HCT116 (cell line): Measurements from ENCODE around the gene TAS1R2. TPM values are rescaled to one million over a fixed set of nuclear protein-coding genes. Genes with fewer than 3 reads are reported as not detected.

Source experiments
- ATAC-seq: fragments of 200-7000 bp; cut with Tn5 transposase; 2 replicates; pipeline ENCODE4 v1.9.1; 2020; ENCODE audit warnings: mild to moderate bottlenecking, moderate library complexity
- BruUV-seq: library from RNA; stranded (reverse); fragments of 400-500 nt; replicated peaks from 2 replicates; lab custom pipeline; 2021; lab: Mats Ljungman, UMichigan
- CTCF ChIA-PET: fragments of 300-600 bp; sonication (Branson Sonifier 250); formaldehyde crosslinking; loops from one replicate; lab custom pipeline; 2021; ENCODE audit warnings: antibody characterized with exemption; lab: Charles Lee
- POLR2A ChIA-PET: fragments of 300-600, 350-600 bp; sonication (Branson Sonifier 250); formaldehyde crosslinking; loops from one replicate; lab custom pipeline; 2021; ENCODE audit warnings: antibody characterized with exemption; lab: Charles Lee
- RAD21 ChIA-PET, 2 experiments: fragments of 300-600 bp; sonication (Branson Sonifier 250); formaldehyde crosslinking; loops; one replicate each; lab custom pipeline; 2023; ENCODE audit warnings: low total read pairs in 2 of 2; ENCODE audit not compliant: uncharacterized antibody in 2 of 2, unreplicated experiment in 2 of 2, low non-redundant PET in 1 of 2; lab: Charles Lee
- DNase-seq: peaks from one replicate; pipeline ENCODE4 v3.0.0-alpha.2; 2010; ENCODE audit warnings: low read depth, low spot score
- H2AFZ ChIP-seq: fragments of 200-600 bp; shearing (Covaris generic), sonication (generic); 2 replicates; pipeline ENCODE4 v1.6.1; 2017; ENCODE audit warnings: low read depth, mixed run types, mixed read lengths, antibody characterized with exemption, low read length; ENCODE audit not compliant: poor library complexity, severe bottlenecking
- H3K27ac ChIP-seq: 2 replicates; pipeline ENCODE4 v1.5.1; 2012; ENCODE audit warnings: low read depth, low read length
- H3K27me3 ChIP-seq: fragments of 200-600 bp; sonication (generic); 2 replicates; pipeline ENCODE4 v1.6.1; 2016; ENCODE audit warnings: mixed run types, low read length, mixed read lengths; ENCODE audit not compliant: insufficient read depth
- H3K36me3 ChIP-seq, 2 experiments: fragments of 200-500 bp in 1 of 2; fragments of 200-600 bp in 1 of 2; sonication (Bioruptor generic) in 1 of 2; sonication (generic) in 1 of 2; 2 replicates each; pipeline versions ENCODE4 v1.5.1 to v1.6.1; 2014 to 2016; ENCODE audit warnings: low read length in 2 of 2, inconsistent platforms in 1 of 2, mixed read lengths in 1 of 2, mixed run types in 1 of 2; ENCODE audit not compliant: insufficient read depth in 2 of 2, control insufficient read depth in 1 of 2
- H3K4me1 ChIP-seq, 2 experiments: fragments of 200-600 bp in 1 of 2; sonication (generic) in 1 of 2; 2 replicates each; pipeline versions ENCODE4 v1.5.1 to v1.6.1; 2012 to 2017; ENCODE audit warnings: low read length in 2 of 2, inconsistent platforms in 1 of 2, mild to moderate bottlenecking in 1 of 2, mixed read lengths in 1 of 2, mixed run types in 1 of 2, moderate library complexity in 1 of 2; ENCODE audit not compliant: insufficient read depth in 2 of 2, control insufficient read depth in 1 of 2
- H3K4me2 ChIP-seq: fragments of 200-600 bp; sonication (generic); 2 replicates; pipeline ENCODE4 v1.6.1; 2017; ENCODE audit warnings: mixed run types, low read length, mixed read lengths
- H3K4me3 ChIP-seq, 2 experiments: fragments of 200-600 bp in 1 of 2; sonication (generic) in 1 of 2; replicated peaks in 1 of 2; 2 replicates each; pipeline ENCODE4 v1.5.1; 2011 to 2016; ENCODE audit warnings: low read length in 2 of 2, control low read depth in 1 of 2, low read depth in 1 of 2, mild to moderate bottlenecking in 1 of 2, mixed read lengths in 1 of 2, mixed run types in 1 of 2
- H3K79me2 ChIP-seq: fragments of 200-600 bp; sonication (generic); 2 replicates; pipeline ENCODE4 v1.6.1; 2017; ENCODE audit warnings: mild to moderate bottlenecking, mixed run types, low read length, moderate library complexity, mixed read lengths; ENCODE audit not compliant: insufficient read depth
- H3K9ac ChIP-seq: fragments of 200-600 bp; sonication (generic); 2 replicates; pipeline ENCODE4 v1.6.1; 2016; ENCODE audit warnings: low read length, mixed read lengths
- H3K9me2 ChIP-seq: fragments of 200-600 bp; sonication (generic), shearing (Covaris generic); 2 replicates; pipeline ENCODE4 v1.6.1; 2017; ENCODE audit warnings: mixed run types, mild to moderate bottlenecking, moderate library complexity; ENCODE audit not compliant: insufficient read depth
- H3K9me3 ChIP-seq, 2 experiments: fragments of 200-500 bp in 1 of 2; fragments of 200-600 bp in 1 of 2; sonication (Bioruptor generic) in 1 of 2; sonication (generic) in 1 of 2; 2 replicates each; pipeline ENCODE4 v1.6.1; 2014 to 2017; ENCODE audit warnings: low read length in 2 of 2, mixed read lengths in 2 of 2, inconsistent platforms in 1 of 2, low read depth in 1 of 2, mild to moderate bottlenecking in 1 of 2, mixed run types in 1 of 2, moderate library complexity in 1 of 2; ENCODE audit not compliant: control insufficient read depth in 1 of 2, insufficient read depth in 1 of 2
- H4K20me1 ChIP-seq: fragments of 200-600 bp; sonication (generic), shearing (Covaris generic); 2 replicates; pipeline ENCODE4 v1.6.1; 2017; ENCODE audit warnings: mixed run types, mild to moderate bottlenecking, moderate library complexity; ENCODE audit not compliant: insufficient read depth
- CTCF ChIP-seq, 3 experiments: fragments of 200-600 bp in 1 of 3; sonication (generic) in 1 of 3; IDR thresholded peaks in 2 of 3; conservative IDR thresholded peaks in 1 of 3; 2 replicates each; pipeline ENCODE4 v1.5.1; 2012 to 2017; ENCODE audit warnings: low read depth in 2 of 3, low read length in 2 of 3, antibody characterized with exemption in 1 of 3, borderline replicate concordance in 1 of 3, control low read depth in 1 of 3, mild to moderate bottlenecking in 1 of 3, mixed read lengths in 1 of 3, mixed run types in 1 of 3, moderate library complexity in 1 of 3; ENCODE audit not compliant: insufficient read depth in 1 of 3
- POLR2AphosphoS5 ChIP-seq: IDR thresholded peaks from 2 replicates; pipeline ENCODE4 v1.6.1; 2011; ENCODE audit warnings: mild to moderate bottlenecking, low read depth, low read length, moderate library complexity
- RAD21 ChIP-seq: IDR thresholded peaks from 2 replicates; pipeline ENCODE4 v1.6.1; 2012; ENCODE audit warnings: low read depth, mild to moderate bottlenecking
- SRF ChIP-seq: IDR thresholded peaks from 2 replicates; pipeline ENCODE4 v1.6.1; 2012; ENCODE audit warnings: low read depth
- ZNF274 ChIP-seq: fragments of 200-500 bp; sonication (Bioruptor generic); IDR thresholded peaks from 2 replicates; pipeline ENCODE4 v1.6.1; 2014; ENCODE audit warnings: mild to moderate bottlenecking, low read depth, low read length, inconsistent platforms
- intact Hi-C: fragments of 100-400 bp; cut with micrococcal nuclease; formaldehyde crosslinking; loops from 2 replicates; pipeline ENCODE4 v1.10.0; 2022
- total RNA-seq: library from RNA; stranded (reverse); gene quantifications from one replicate; pipeline ENCODE4 v1.2.1, GENCODE V29; 2021; ENCODE audit not compliant: unreplicated experiment

The TAS1R2 gene
- total RNA-seq, 1 experiment from 2014 or later: not detected

GRCh38 chr1:18884419-18884717 lies 24.9 kb upstream of the TAS1R2 start:
- no peaks in the 10 kb centered on the region for H3K9me3 ChIP-seq
- no peak overlapping the region for H3K9ac ChIP-seq
- ChIA-PET RAD21 (interaction anchor here (0.6 to 1.6 kb wide), 5 partner anchors 9 to 460 kb away, joined by 3 to 7 read pairs (median 4); no protein-coding TSS in a partner anchor), POLR2A (no interaction called here), CTCF (interaction anchor here (0.8 to 1.7 kb wide), 11 partner anchors 9 to 357 kb away, joined by 3 to 14 read pairs (median 6); partner anchors contain the start of gene ALDH4A1)
- no peak overlapping the region for H3K4me2 ChIP-seq
- TF ChIP-seq CTCF (IDR thresholded peaks at IDR 0.05 in 2 of 3, conservative IDR thresholded peaks at IDR 0.05 in 1 of 3; ENCODE audit: borderline replicate concordance in 1 of 3, insufficient read depth in 1 of 3, low read depth in 2 of 3, low read length in 2 of 3) (peak in 1 of 3 experiments; percentile 6; a peak in 1 of 6 replicates), POLR2AphosphoS5 (no peak)
- H3K27me3 ChIP-seq: no peaks in the 10 kb centered on the region
- no peaks in the 10 kb centered on the region for H3K9me2 ChIP-seq
- H3K36me3 ChIP-seq: no peaks in the 10 kb centered on the region
- no peak overlapping the region for H2AFZ ChIP-seq
- BruUV-seq: no TSS peak
- H4K20me1 ChIP-seq: no peaks in the 10 kb centered on the region
- no peak for DNase-seq
- peak; percentile 28; the same call in 1 of the 2 replicates for ATAC-seq
- intact Hi-C loops: loop anchor here (1.0 to 5.0 kb wide), 2 partner anchors 212 to 358 kb away; no protein-coding TSS in a partner anchor
- H3K4me3 ChIP-seq: no peak overlapping the region
- H3K4me1 ChIP-seq: peaks cover 0 to 5% of the 10 kb centered on the region in 2 experiments; a peak in 1 of 4 replicates
- H3K79me2 ChIP-seq: no peaks in the 10 kb centered on the region
- H3K27ac ChIP-seq: no peak overlapping the region

GRCh38 chr1:18883636-18884418 lies 24.4 kb upstream of the TAS1R2 start:
- intact Hi-C loops: loop anchor here (1.0 to 5.0 kb wide), 2 partner anchors 212 to 358 kb away; no protein-coding TSS in a partner anchor

More at GRCh38 chr1:18883636-18884418, 24.4 kb upstream of the TAS1R2 start:
- ChIA-PET POLR2A (no interaction called here), RAD21 (interaction anchor here (0.6 to 1.6 kb wide), 5 partner anchors 9 to 230 kb away, joined by 3 to 7 read pairs (median 4); no protein-coding TSS in a partner anchor), CTCF (interaction anchor here (1.0 to 1.7 kb wide), 10 partner anchors 8 to 357 kb away, joined by 3 to 14 read pairs (median 6); partner anchors contain the start of gene ALDH4A1)
- Histone ChIP-seq H3K4me1 (peaks cover 0 to 5% of the 10 kb centered on the region in 2 experiments; a peak in 1 of 4 replicates), H3K27ac (no peak overlapping the region), H3K9me2 (no peaks in the 10 kb centered on the region), H3K9me3 (no peaks in the 10 kb centered on the region), H3K79me2 (no peaks in the 10 kb centered on the region), H2AFZ (no peak overlapping the region), H3K4me2 (no peak overlapping the region), H3K36me3 (no peaks in the 10 kb centered on the region), H4K20me1 (no peaks in the 10 kb centered on the region), H3K9ac (no peak overlapping the region), H3K4me3 (no peak overlapping the region), H3K27me3 (no peaks in the 10 kb centered on the region)
- no TSS peak for BruUV-seq
- TF ChIP-seq RAD21 (peak; percentile 88), CTCF (IDR thresholded peaks at IDR 0.05 in 2 of 3, conservative IDR thresholded peaks at IDR 0.05 in 1 of 3; ENCODE audit: borderline replicate concordance in 1 of 3, insufficient read depth in 1 of 3, low read depth in 2 of 3, low read length in 2 of 3) (peak; percentile 80 to 92 (median 88)), SRF (no peak), ZNF274 (no peak)
- ATAC-seq (peak; percentile 88), DNase-seq (peak; percentile 38)
